GM23338 (cell line): ENCODE measurements around the gene NFKB1. TPM values are rescaled to one million over a fixed set of nuclear protein-coding genes. Genes with fewer than 3 reads are reported as not detected.

Experiments used
- ATAC-seq: fragments of 200-7000 bp; cut with Tn5 transposase; 3 replicates; pipeline ENCODE4 v1.9.1; 2020
- DNase-seq: peaks from one replicate; pipeline ENCODE4 v3.0.0-alpha.2; 2015; ENCODE audit warnings: low spot score
- H2AFZ ChIP-seq: fragments of 200-600 bp; sonication (generic); 2 replicates; pipeline ENCODE4 v1.8.0; 2016; ENCODE audit warnings: antibody characterized with exemption, mild to moderate bottlenecking, moderate library complexity
- H3F3A ChIP-seq: fragments of 200-600 bp; sonication (generic); replicated peaks from 2 replicates; pipeline ENCODE4 v1.8.0; 2017; ENCODE audit warnings: antibody characterized with exemption, mixed run types, low read depth
- H3K27ac ChIP-seq: fragments of 200-600 bp; sonication (generic); 2 replicates; pipeline ENCODE4 v1.6.1; 2016; ENCODE audit warnings: low read depth
- H3K27me3 ChIP-seq: fragments of 200-600 bp; sonication (generic); 2 replicates; pipeline ENCODE4 v1.8.0; 2016; ENCODE audit warnings: mild to moderate bottlenecking, mixed run types, moderate library complexity; ENCODE audit not compliant: insufficient read depth
- H3K36me3 ChIP-seq: fragments of 200-600 bp; sonication (generic); 2 replicates; pipeline ENCODE4 v1.8.0; 2016; ENCODE audit warnings: mild to moderate bottlenecking; ENCODE audit not compliant: insufficient read depth
- H3K4me1 ChIP-seq: fragments of 200-600 bp; sonication (generic); 2 replicates; pipeline ENCODE4 v1.8.0; 2016; ENCODE audit warnings: mild to moderate bottlenecking, moderate library complexity; ENCODE audit not compliant: insufficient read depth
- H3K4me2 ChIP-seq: fragments of 200-600 bp; sonication (generic); 2 replicates; pipeline ENCODE4 v1.7.1; 2017; ENCODE audit warnings: mixed run types
- H3K4me3 ChIP-seq: fragments of 200-600 bp; sonication (generic); 2 replicates; pipeline ENCODE4 v1.6.1; 2016; ENCODE audit warnings: mixed run types
- H3K79me2 ChIP-seq: fragments of 200-600 bp; sonication (generic); replicated peaks from 2 replicates; pipeline ENCODE4 v1.8.0; 2017; ENCODE audit warnings: mild to moderate bottlenecking; ENCODE audit not compliant: insufficient read depth
- H3K9me2 ChIP-seq: fragments of 200-600 bp; sonication (generic); 2 replicates; pipeline ENCODE4 v1.8.0; 2017; ENCODE audit not compliant: insufficient read depth
- H4K20me1 ChIP-seq: fragments of 200-600 bp; sonication (generic); replicated peaks from 2 replicates; pipeline ENCODE4 v1.8.0; 2017; ENCODE audit warnings: mild to moderate bottlenecking; ENCODE audit not compliant: insufficient read depth
- H3K27ac Mint-ChIP-seq: 2 replicates; pipeline ENCODE4 v1.8.0; 2020; ENCODE audit warnings: inconsistent platforms, mild to moderate bottlenecking, moderate library complexity, mixed read lengths
- H3K27me3 Mint-ChIP-seq: 3 replicates; pipeline ENCODE4 v1.8.0; 2022; ENCODE audit warnings: low read depth, mild to moderate bottlenecking, moderate library complexity, mixed read lengths, inconsistent platforms; ENCODE audit not compliant: insufficient read depth, poor library complexity
- H3K36me3 Mint-ChIP-seq: 3 replicates; pipeline ENCODE4 v1.8.0; 2021; ENCODE audit warnings: low read depth, mild to moderate bottlenecking, inconsistent platforms, moderate library complexity, mixed read lengths
- H3K4me1 Mint-ChIP-seq: 3 replicates; pipeline ENCODE4 v1.8.0; 2020; ENCODE audit warnings: mild to moderate bottlenecking, inconsistent platforms, mixed read lengths
- H3K4me3 Mint-ChIP-seq: 3 replicates; pipeline ENCODE4 v1.8.0; 2021; ENCODE audit warnings: moderate library complexity, mild to moderate bottlenecking, inconsistent platforms, mixed read lengths
- H3K9me3 Mint-ChIP-seq: 3 replicates; pipeline ENCODE4 v1.8.0; 2020; ENCODE audit warnings: moderate library complexity, mild to moderate bottlenecking, inconsistent platforms, mixed read lengths
- CREB1 ChIP-seq: fragments of 250-450 bp; sonication (Bioruptor Pico); IDR thresholded peaks from 2 replicates; pipeline ENCODE4 v1.5.0; 2020; ENCODE audit warnings: low read depth, mild to moderate bottlenecking, moderate library complexity
- ETS1 ChIP-seq: IDR thresholded peaks from 2 replicates; pipeline ENCODE4 v1.6.1; 2016; ENCODE audit warnings: antibody characterized with exemption
- EZH2phosphoT487 ChIP-seq: fragments of 200-600 bp; sonication (generic); IDR thresholded peaks from one replicate; pipeline ENCODE4 v1.8.1; 2018; ENCODE audit warnings: antibody characterized with exemption; ENCODE audit not compliant: unreplicated experiment
- JUNB ChIP-seq: IDR thresholded peaks from one replicate; pipeline ENCODE4 v1.6.1; 2016; ENCODE audit warnings: antibody characterized with exemption; ENCODE audit not compliant: unreplicated experiment
- NANOG ChIP-seq: IDR thresholded peaks from 2 replicates; pipeline ENCODE4 v1.6.1; 2016; ENCODE audit warnings: antibody characterized with exemption, borderline replicate concordance
- POLR2AphosphoS5 ChIP-seq: IDR thresholded peaks from 2 replicates; pipeline ENCODE4 v1.6.1; 2016; ENCODE audit warnings: antibody characterized with exemption, low read depth
- STAT1 ChIP-seq: IDR thresholded peaks from one replicate; pipeline ENCODE4 v1.6.1; 2016; ENCODE audit warnings: antibody characterized with exemption; ENCODE audit not compliant: unreplicated experiment
- ZNF114 ChIP-seq: fragments of 250-450 bp; sonication (Bioruptor Pico); IDR thresholded peaks from 2 replicates; pipeline ENCODE4 v1.5.0; 2020; ENCODE audit warnings: mild to moderate bottlenecking, moderate library complexity
- ZNF331 ChIP-seq: fragments of 250-450 bp; sonication (Bioruptor Pico); IDR thresholded peaks from 2 replicates; pipeline ENCODE4 v1.5.0; 2020; ENCODE audit warnings: low read depth, mild to moderate bottlenecking, moderate library complexity
- ZNF462 ChIP-seq: fragments of 250-450 bp; sonication (Bioruptor Pico); IDR thresholded peaks from 2 replicates; pipeline ENCODE4 v1.5.0; 2020; ENCODE audit warnings: mild to moderate bottlenecking, moderate library complexity
- polyA plus RNA-seq: library from polyadenylated mRNA; unstranded; fragments of >200 nt; fragmentation: Nextera tagmentation; extraction: Ambion mirVana; gene quantifications from 2 replicates; pipeline ENCODE4 v1.2.1, GENCODE V29; 2016
- total RNA-seq: library from RNA; depleted of rRNA; stranded (reverse); fragments of >200 nt; shearing (Covaris generic); gene quantifications from 2 replicates; pipeline ENCODE4 v1.2.3, GENCODE V29; 2014
- TF ChIP-seq, protein P1 (sequence below): IDR thresholded peaks from one replicate; pipeline ENCODE4 v1.6.1; 2018; ENCODE audit warnings: antibody characterized with exemption; ENCODE audit not compliant: unreplicated experiment
- TF ChIP-seq, protein P2 (sequence below), 2 experiments: fragments of 200-600 bp in 1 of 2; sonication (generic) in 1 of 2; conservative IDR thresholded peaks; 2 replicates each; pipeline versions ENCODE4 v1.5.1 to v1.6.1; 2016 to 2017; ENCODE audit warnings: antibody characterized with exemption in 2 of 2, low read depth in 2 of 2, mild to moderate bottlenecking in 2 of 2, moderate library complexity in 1 of 2

NFKB1 gene
- total and polyA plus RNA-seq, 2 experiments from 2014 or later, result 0.82 to 4.6 TPM

DNA sequence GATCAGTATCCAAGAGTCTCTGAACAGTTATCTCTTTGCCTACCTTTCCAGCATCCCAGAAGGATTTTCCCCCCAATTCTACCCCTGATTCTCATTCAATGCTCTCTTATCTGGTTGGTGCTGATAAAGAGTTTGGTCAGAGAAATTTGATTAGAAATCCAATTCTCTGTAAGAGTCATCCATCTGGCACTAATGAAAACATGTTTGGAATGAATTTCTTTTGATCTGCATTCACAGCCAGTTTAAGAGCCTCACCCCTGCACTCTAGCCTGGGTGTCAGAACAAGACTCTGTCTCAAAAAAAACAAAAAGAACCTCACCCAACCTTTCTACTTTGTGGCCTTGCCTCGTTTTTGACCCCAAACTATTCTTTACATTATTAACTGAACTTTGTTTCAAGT lies 137.5 kb downstream of the NFKB1 start:
- H3K27me3 ChIP-seq, result no peaks in the 10 kb centered on the region
- H3K4me3 Mint-ChIP-seq, result no peak overlapping the region
- no peaks in the 10 kb centered on the region for H4K20me1 ChIP-seq
- H3K27ac Mint-ChIP-seq, result peak overlapping the region; percentile 60
- no peak overlapping the region for H3K4me2 ChIP-seq
- no peak overlapping the region for H2AFZ ChIP-seq
- DNase-seq, result no peak
- H3K4me3 ChIP-seq, result no peak overlapping the region
- no peaks in the 10 kb centered on the region for H3K4me1 Mint-ChIP-seq
- no peaks in the 10 kb centered on the region for H3K79me2 ChIP-seq
- no peak overlapping the region for H3K27ac ChIP-seq
- no peaks in the 10 kb centered on the region for H3K4me1 ChIP-seq
- no peaks in the 10 kb centered on the region for H3K27me3 Mint-ChIP-seq
- no peaks in the 10 kb centered on the region for H3K9me2 ChIP-seq
- TF ChIP-seq ZNF462 (CRISPR knock-in tag) (no peak), ZNF331 (CRISPR knock-in tag) (no peak), POLR2AphosphoS5 (no peak), CREB1 (CRISPR knock-in tag) (no peak), ZNF114 (CRISPR knock-in tag) (no peak), EZH2phosphoT487 (no peak), JUNB (no peak), NANOG (no peak), STAT1 (no peak), ETS1 (no peak)
- TF ChIP-seq, protein P1, sequence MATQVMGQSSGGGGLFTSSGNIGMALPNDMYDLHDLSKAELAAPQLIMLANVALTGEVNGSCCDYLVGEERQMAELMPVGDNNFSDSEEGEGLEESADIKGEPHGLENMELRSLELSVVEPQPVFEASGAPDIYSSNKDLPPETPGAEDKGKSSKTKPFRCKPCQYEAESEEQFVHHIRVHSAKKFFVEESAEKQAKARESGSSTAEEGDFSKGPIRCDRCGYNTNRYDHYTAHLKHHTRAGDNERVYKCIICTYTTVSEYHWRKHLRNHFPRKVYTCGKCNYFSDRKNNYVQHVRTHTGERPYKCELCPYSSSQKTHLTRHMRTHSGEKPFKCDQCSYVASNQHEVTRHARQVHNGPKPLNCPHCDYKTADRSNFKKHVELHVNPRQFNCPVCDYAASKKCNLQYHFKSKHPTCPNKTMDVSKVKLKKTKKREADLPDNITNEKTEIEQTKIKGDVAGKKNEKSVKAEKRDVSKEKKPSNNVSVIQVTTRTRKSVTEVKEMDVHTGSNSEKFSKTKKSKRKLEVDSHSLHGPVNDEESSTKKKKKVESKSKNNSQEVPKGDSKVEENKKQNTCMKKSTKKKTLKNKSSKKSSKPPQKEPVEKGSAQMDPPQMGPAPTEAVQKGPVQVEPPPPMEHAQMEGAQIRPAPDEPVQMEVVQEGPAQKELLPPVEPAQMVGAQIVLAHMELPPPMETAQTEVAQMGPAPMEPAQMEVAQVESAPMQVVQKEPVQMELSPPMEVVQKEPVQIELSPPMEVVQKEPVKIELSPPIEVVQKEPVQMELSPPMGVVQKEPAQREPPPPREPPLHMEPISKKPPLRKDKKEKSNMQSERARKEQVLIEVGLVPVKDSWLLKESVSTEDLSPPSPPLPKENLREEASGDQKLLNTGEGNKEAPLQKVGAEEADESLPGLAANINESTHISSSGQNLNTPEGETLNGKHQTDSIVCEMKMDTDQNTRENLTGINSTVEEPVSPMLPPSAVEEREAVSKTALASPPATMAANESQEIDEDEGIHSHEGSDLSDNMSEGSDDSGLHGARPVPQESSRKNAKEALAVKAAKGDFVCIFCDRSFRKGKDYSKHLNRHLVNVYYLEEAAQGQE, result no peak
- TF ChIP-seq, protein P2, sequence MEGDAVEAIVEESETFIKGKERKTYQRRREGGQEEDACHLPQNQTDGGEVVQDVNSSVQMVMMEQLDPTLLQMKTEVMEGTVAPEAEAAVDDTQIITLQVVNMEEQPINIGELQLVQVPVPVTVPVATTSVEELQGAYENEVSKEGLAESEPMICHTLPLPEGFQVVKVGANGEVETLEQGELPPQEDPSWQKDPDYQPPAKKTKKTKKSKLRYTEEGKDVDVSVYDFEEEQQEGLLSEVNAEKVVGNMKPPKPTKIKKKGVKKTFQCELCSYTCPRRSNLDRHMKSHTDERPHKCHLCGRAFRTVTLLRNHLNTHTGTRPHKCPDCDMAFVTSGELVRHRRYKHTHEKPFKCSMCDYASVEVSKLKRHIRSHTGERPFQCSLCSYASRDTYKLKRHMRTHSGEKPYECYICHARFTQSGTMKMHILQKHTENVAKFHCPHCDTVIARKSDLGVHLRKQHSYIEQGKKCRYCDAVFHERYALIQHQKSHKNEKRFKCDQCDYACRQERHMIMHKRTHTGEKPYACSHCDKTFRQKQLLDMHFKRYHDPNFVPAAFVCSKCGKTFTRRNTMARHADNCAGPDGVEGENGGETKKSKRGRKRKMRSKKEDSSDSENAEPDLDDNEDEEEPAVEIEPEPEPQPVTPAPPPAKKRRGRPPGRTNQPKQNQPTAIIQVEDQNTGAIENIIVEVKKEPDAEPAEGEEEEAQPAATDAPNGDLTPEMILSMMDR (conservative IDR thresholded peaks at IDR 0.05; ENCODE audit: low read depth in 2 of 2), result no peak
- no peak for ATAC-seq
- H3K36me3 ChIP-seq, result peaks cover 3% of the 10 kb centered on the region; the same call in 1 of the 2 replicates
- no peaks in the 10 kb centered on the region for H3F3A ChIP-seq
- H3K9me3 Mint-ChIP-seq, result no peaks in the 10 kb centered on the region
- H3K36me3 Mint-ChIP-seq, result peaks cover 10% of the 10 kb centered on the region
